Breast epithelium (tissue), 3 donors: ENCODE measurements around the gene MTA1.

Experiments
- POLR2A ChIP-seq: fragments of 450-650 bp; IDR thresholded peaks from one replicate; pipeline ENCODE4 v1.6.1; 2016; ENCODE audit warnings: antibody characterized with exemption, mild to moderate bottlenecking, moderate library complexity
- POLR2AphosphoS5 ChIP-seq, 3 donors: sonication (generic); formaldehyde crosslinking; IDR thresholded peaks; one replicate each; pipeline ENCODE4 v1.6.1; 2017; ENCODE audit warnings: antibody characterized with exemption in 3 of 3

DNA sequence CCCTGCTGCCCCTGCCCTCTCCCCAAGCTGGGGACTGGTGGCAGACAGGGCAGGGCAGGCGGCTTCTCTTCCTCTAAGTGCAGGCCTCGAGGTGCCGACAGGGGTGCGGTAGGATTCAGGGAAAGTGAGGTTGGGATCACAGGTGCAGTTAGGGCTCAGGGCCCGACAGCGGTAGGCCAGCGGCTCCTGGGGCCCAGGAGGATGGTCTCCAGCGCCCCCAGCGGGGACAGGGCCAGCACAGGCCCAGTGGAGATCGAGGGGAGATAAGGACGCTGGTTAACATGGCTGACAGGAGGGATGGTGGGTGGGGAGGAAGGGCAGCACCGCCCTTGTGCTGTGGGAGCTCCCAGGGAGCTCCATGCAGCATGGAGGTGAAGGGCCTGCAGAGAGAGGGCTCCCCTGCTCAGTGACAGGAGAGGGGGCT lies 66.1 kb downstream of the MTA1 start:
- TF ChIP-seq POLR2AphosphoS5 (IDR thresholded peaks at IDR 0.05) (no peak), POLR2A (no peak)
